HG02981 (cell line): ENCODE results near the gene ITGBL1.

ENCODE experiments used
- ATAC-seq: cut with Tn5 transposase; IDR thresholded peaks from one replicate; pipeline ENCODE4 v1.9.1; 2021; ENCODE audit warnings: mild to moderate bottlenecking, moderate library complexity; ENCODE audit not compliant: unreplicated experiment

ITGBL1 gene

GRCh38 chr13:101691341-101691860 lies 238.9 kb downstream of the ITGBL1 start:
- no peak for ATAC-seq

- no peak for ATAC-seq
These were observed 243.5 kb downstream of the ITGBL1 start for GRCh38 chr13:101695870-101696516.

GRCh38 chr13:101697745-101698144 lies 245.3 kb downstream of the ITGBL1 start:
- no peak for ATAC-seq

DNA sequence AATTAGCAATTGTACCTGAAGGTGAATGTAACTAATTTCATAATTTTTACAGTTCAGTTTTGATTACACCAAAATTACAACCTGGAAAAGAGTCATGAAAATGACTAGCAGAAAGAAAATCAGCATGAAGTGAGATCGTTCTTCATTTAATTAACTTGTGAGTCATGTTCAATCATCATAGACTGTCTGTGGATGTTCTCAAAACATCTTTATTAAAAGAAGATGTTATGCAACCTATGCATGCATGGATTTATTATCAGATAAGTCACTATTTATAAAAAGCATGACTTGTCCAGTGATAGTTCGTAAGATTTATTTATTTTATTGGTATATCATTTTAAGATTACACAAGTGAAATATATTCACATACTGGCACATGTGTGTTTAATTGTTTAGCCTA lies 245.9 kb downstream of the ITGBL1 start:
- ATAC-seq: no peak

- no peak for ATAC-seq
These were observed 248.1 kb downstream of the ITGBL1 start for GRCh38 chr13:101700598-101700997.

DNA sequence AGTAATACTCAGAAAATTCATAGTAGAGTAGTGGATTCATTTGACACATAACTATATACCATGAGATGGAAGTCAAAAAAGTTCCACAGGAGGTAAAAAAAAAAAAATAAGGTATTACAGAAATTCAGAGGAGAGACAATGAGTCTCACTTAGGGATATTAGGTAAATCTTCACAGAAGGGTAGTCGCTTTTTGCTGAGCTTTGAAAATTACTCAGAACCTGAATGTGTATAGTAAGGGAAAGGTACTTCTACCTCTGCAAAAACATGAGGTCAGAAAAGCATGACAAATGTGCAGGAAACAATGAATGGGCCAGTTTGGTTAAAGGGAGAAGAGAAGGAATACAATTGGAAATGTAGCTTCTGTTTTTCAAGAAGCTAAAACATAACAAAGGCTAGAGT lies 250.6 kb downstream of the ITGBL1 start:
- no peak for ATAC-seq

- ATAC-seq: no peak
These were observed 251.4 kb downstream of the ITGBL1 start for GRCh38 chr13:101703838-101704237.

GRCh38 chr13:101706651-101707050 lies 254.2 kb downstream of the ITGBL1 start:
- ATAC-seq: peak; percentile 45

- ATAC-seq: no peak
These were observed 255.2 kb downstream of the ITGBL1 start for GRCh38 chr13:101707659-101708058.

- ATAC-seq: no peak
These were observed 255.6 kb downstream of the ITGBL1 start for GRCh38 chr13:101708115-101708514.

- no peak for ATAC-seq
These were observed 257.5 kb downstream of the ITGBL1 start for GRCh38 chr13:101709952-101710351.

DNA sequence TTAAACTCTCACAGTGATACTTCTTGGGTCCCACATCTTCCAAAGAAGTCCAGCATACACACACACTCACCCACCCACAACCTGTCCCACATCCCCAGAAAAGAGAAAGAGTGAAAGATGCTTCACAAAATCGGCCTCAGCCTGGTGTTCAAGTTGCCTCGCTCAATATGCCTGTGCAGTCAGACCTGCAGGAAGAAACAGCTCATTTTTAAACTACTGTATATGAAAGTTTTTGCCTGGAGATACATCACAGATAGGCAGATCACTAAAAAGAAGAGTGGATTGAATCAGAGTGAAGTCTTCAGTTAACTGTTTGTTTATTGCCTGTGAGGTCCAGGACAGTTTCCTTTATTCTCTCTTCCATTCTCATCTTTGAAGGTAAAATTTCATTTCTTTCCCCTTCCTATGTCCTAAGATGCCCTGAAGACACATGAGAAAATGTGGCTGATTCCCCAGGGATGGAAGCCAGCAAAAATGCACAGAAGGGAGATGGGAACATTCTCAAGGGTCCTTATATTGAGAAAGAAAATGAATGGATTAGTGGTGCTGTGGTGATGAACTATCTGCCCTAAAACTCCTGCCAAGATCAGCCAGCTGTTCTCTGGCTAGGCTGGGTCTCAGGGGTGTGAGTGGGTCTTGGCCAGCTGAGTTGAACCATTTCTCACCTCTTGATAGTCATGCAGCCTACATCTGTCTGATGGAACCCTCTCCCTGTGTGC lies 259.0 kb downstream of the ITGBL1 start:
- ATAC-seq: no peak

DNA sequence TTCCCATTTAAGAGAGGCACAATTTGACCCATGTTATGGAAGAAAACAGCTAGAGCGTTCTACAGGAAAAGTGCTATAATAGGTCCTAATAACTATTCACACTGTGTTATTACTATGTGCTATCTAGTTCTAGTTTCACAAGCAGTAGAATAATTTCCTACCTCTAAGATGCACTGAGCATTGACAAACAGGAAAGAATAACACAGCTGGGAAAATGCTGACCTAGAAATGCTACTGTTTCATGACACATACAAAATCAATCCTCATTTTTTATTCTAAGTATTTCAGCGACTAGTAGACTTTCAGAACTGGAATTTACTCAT lies 259.5 kb downstream of the ITGBL1 start:
- no peak for ATAC-seq

DNA sequence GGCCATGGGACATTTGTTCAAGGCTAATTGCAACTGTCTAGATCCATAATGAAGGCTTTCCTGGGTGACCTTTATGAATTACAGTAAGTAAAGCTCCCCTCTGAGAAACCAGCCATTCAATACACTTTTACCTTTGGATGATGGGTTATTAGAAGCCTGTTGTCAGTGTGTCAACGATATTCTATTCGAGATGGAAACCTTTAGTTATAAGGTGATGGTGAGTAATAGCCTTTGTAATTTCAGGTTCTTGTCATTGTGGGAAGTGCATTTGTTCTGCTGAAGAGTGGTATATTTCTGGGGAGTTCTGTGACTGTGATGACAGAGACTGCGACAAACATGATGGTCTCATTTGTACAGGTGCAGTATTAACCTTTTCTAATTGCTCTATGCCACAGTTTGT lies 261.7 kb downstream of the ITGBL1 start:
- ATAC-seq: no peak

DNA sequence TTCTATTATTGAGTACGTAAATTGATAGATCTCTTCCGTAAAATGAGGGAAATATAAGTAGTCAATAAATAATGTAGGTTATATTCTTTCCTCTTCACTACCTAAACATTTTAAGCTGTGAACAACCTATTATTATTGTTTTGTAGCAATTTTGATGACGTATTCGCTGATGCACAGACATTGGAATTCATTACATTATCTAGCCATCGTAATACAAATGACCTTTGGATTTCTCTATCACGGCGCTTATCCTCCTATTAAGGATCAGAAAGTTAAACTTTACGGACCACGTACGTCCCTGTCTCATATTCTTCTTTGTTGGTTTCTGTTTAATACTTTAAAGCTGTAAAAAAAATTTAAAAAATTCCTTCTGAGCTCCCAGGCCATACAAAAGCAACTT lies 264.9 kb downstream of the ITGBL1 start:
- no peak for ATAC-seq

DNA sequence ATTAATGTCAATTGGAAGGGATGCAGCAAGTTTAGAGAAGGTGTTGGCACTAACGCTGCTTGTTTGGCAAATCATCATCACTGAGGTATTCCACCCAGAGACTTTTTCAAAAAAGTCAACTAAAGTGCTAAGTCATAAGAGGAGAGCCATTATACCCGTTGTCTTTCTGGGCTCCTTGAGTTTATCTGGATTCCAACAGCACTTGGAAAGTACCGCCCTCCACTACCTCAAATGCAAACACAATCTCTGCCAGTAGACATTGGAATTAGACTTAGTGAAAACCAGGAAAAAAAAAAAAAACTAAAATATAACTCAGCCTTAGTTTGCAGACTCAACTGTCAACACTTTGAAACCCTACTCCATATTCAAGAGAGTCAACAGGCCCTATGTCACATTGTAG lies 266.0 kb downstream of the ITGBL1 start:
- no peak for ATAC-seq

GRCh38 chr13:101726681-101727080 lies 274.2 kb downstream of the ITGBL1 start:
- no peak for ATAC-seq

DNA sequence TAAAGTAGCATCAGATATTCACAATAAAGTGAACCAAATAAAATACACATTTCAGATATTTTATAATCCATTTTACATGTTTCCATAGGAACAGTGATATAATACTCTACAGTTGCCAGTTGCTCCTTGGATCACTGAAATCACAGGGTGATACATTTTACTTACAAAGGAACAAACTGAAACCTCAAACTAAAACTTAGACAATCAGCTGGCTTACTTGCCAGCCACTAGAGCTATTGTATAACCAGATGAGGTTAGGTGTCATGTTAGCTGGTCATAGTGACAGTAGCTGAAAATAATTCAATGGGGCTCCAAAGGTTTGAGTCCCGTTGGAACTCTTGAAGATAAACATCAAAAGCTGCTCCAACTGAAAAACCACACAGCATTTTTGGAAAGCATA lies 274.6 kb downstream of the ITGBL1 start:
- ATAC-seq: no peak

- no peak for ATAC-seq
These were observed 275.5 kb downstream of the ITGBL1 start for GRCh38 chr13:101728021-101728420.

GRCh38 chr13:101728615-101729014 lies 276.1 kb downstream of the ITGBL1 start:
- ATAC-seq: no peak

- no peak for ATAC-seq
These were observed 278.0 kb downstream of the ITGBL1 start for GRCh38 chr13:101730420-101731000.

- no peak for ATAC-seq
These were observed 284.1 kb downstream of the ITGBL1 start for GRCh38 chr13:101736566-101736965.
